HEK293 (cell line): Measurements from ENCODE around the gene RNF151.

Experiments
- KLF8 ChIP-seq: fragments of 450-650 bp; formaldehyde crosslinking; IDR thresholded peaks from 2 replicates; pipeline ENCODE4 v1.5.1; 2016; ENCODE audit warnings: missing biosample characterization, missing genetic modification characterization
- SCRT1 ChIP-seq: fragments of 450-650 bp; formaldehyde crosslinking; IDR thresholded peaks from 2 replicates; pipeline ENCODE4 v1.5.1; 2016; ENCODE audit warnings: missing biosample characterization, missing genetic modification characterization, borderline replicate concordance
- SETDB1 ChIP-seq: IDR thresholded peaks from one replicate; pipeline ENCODE4 v1.6.1; 2017; ENCODE audit warnings: mild to moderate bottlenecking, low read length, moderate library complexity, mixed read lengths; ENCODE audit not compliant: insufficient read length
- ZBTB1 ChIP-seq: fragments of 450-650 bp; formaldehyde crosslinking; IDR thresholded peaks from 2 replicates; pipeline ENCODE4 v1.5.1; 2016; ENCODE audit warnings: missing biosample characterization, missing genetic modification characterization
- ZFP3 ChIP-seq: fragments of 450-650 bp; formaldehyde crosslinking; IDR thresholded peaks from 2 replicates; pipeline ENCODE4 v1.5.1; 2016; ENCODE audit warnings: low read depth, missing biosample characterization, missing genetic modification characterization
- ZNF112 ChIP-seq: fragments of 450-650 bp; formaldehyde crosslinking; IDR thresholded peaks from 2 replicates; pipeline ENCODE4 v1.5.0; 2017; ENCODE audit warnings: missing biosample characterization, missing genetic modification characterization
- ZNF121 ChIP-seq: fragments of 450-650 bp; formaldehyde crosslinking; IDR thresholded peaks from 2 replicates; pipeline ENCODE4 v1.5.1; 2016; ENCODE audit warnings: missing biosample characterization, missing genetic modification characterization
- ZNF16 ChIP-seq: fragments of 450-650 bp; formaldehyde crosslinking; IDR thresholded peaks from 2 replicates; pipeline ENCODE4 v1.5.1; 2016; ENCODE audit warnings: low read depth, missing biosample characterization, missing genetic modification characterization
- ZNF335 ChIP-seq: fragments of 450-650 bp; formaldehyde crosslinking; conservative IDR thresholded peaks from 2 replicates; pipeline ENCODE4 v1.5.1; 2016; ENCODE audit warnings: missing biosample characterization, missing genetic modification characterization
- ZNF391 ChIP-seq: fragments of 450-650 bp; formaldehyde crosslinking; IDR thresholded peaks from 2 replicates; pipeline ENCODE4 v1.5.1; 2016; ENCODE audit warnings: low read depth, missing biosample characterization, missing genetic modification characterization, borderline replicate concordance
- ZNF48 ChIP-seq: fragments of 450-650 bp; formaldehyde crosslinking; IDR thresholded peaks from 2 replicates; pipeline ENCODE4 v1.5.1; 2016; ENCODE audit warnings: missing biosample characterization, missing genetic modification characterization
- ZNF501 ChIP-seq: fragments of 450-650 bp; formaldehyde crosslinking; IDR thresholded peaks from 2 replicates; pipeline ENCODE4 v1.5.1; 2016; ENCODE audit warnings: missing biosample characterization, missing genetic modification characterization
- ZNF544 ChIP-seq: fragments of 450-650 bp; formaldehyde crosslinking; IDR thresholded peaks from 2 replicates; pipeline ENCODE4 v1.5.0; 2017; ENCODE audit warnings: missing biosample characterization, missing genetic modification characterization
- ZNF548 ChIP-seq: fragments of 450-650 bp; formaldehyde crosslinking; IDR thresholded peaks from 2 replicates; pipeline ENCODE4 v1.5.1; 2016; ENCODE audit warnings: missing biosample characterization, missing genetic modification characterization
- ZNF555 ChIP-seq: fragments of 450-650 bp; formaldehyde crosslinking; conservative IDR thresholded peaks from 2 replicates; pipeline ENCODE4 v1.5.1; 2017; ENCODE audit warnings: missing biosample characterization, mild to moderate bottlenecking, missing genetic modification characterization, inconsistent platforms
- ZNF558 ChIP-seq: fragments of 450-650 bp; formaldehyde crosslinking; IDR thresholded peaks from 2 replicates; pipeline ENCODE4 v1.5.1; 2016; ENCODE audit warnings: missing biosample characterization, missing genetic modification characterization
- ZNF561 ChIP-seq: fragments of 450-650 bp; IDR thresholded peaks from 2 replicates; pipeline ENCODE4 v1.5.1; 2018; ENCODE audit warnings: missing biosample characterization, missing genetic modification characterization, borderline replicate concordance
- ZNF596 ChIP-seq: fragments of 450-650 bp; IDR thresholded peaks from 2 replicates; pipeline ENCODE4 v1.5.0; 2018; ENCODE audit warnings: missing biosample characterization, mild to moderate bottlenecking, missing genetic modification characterization, moderate library complexity
- ZNF660 ChIP-seq: fragments of 450-650 bp; IDR thresholded peaks from 2 replicates; pipeline ENCODE4 v1.5.1; 2018; ENCODE audit warnings: missing biosample characterization, mild to moderate bottlenecking, missing genetic modification characterization
- ZNF830 ChIP-seq: fragments of 450-650 bp; IDR thresholded peaks from 2 replicates; pipeline ENCODE4 v1.5.0; 2018; ENCODE audit warnings: missing biosample characterization, missing genetic modification characterization, low read depth, mild to moderate bottlenecking, moderate library complexity
- TF ChIP-seq, protein P1 (sequence below): fragments of 450-650 bp; formaldehyde crosslinking; IDR thresholded peaks from 2 replicates; pipeline ENCODE4 v1.5.1; 2017; ENCODE audit warnings: missing biosample characterization, missing genetic modification characterization
- TF ChIP-seq, protein P2 (sequence below): fragments of 450-650 bp; formaldehyde crosslinking; IDR thresholded peaks from 2 replicates; pipeline ENCODE4 v1.5.1; 2016; ENCODE audit warnings: missing biosample characterization, missing genetic modification characterization, low read depth
- TF ChIP-seq, protein P3 (sequence below): fragments of 450-650 bp; formaldehyde crosslinking; IDR thresholded peaks from 2 replicates; pipeline ENCODE4 v1.5.1; 2016; ENCODE audit warnings: missing biosample characterization, missing genetic modification characterization
- TF ChIP-seq, protein P4 (sequence below): fragments of 450-650 bp; formaldehyde crosslinking; IDR thresholded peaks from 2 replicates; pipeline ENCODE4 v1.5.1; 2017; ENCODE audit warnings: missing biosample characterization, missing genetic modification characterization
- TF ChIP-seq, protein P5 (sequence below): fragments of 450-650 bp; formaldehyde crosslinking; optimal IDR thresholded peaks from 2 replicates; pipeline ENCODE3; 2016; ENCODE audit warnings: missing biosample characterization, mild to moderate bottlenecking, missing genetic modification characterization
- TF ChIP-seq, protein P6 (sequence below): fragments of 450-650 bp; formaldehyde crosslinking; IDR thresholded peaks from 2 replicates; pipeline ENCODE4 v1.5.1; 2016; ENCODE audit warnings: missing biosample characterization, missing genetic modification characterization
- TF ChIP-seq, protein P7 (sequence below): fragments of 450-650 bp; formaldehyde crosslinking; IDR thresholded peaks from 2 replicates; pipeline ENCODE4 v1.5.1; 2016; ENCODE audit warnings: missing biosample characterization, missing genetic modification characterization
- TF ChIP-seq, protein P8 (sequence below): fragments of 450-650 bp; formaldehyde crosslinking; IDR thresholded peaks from 2 replicates; pipeline ENCODE4 v1.5.1; 2016; ENCODE audit warnings: missing biosample characterization, missing genetic modification characterization

Gene RNF151

DNA sequence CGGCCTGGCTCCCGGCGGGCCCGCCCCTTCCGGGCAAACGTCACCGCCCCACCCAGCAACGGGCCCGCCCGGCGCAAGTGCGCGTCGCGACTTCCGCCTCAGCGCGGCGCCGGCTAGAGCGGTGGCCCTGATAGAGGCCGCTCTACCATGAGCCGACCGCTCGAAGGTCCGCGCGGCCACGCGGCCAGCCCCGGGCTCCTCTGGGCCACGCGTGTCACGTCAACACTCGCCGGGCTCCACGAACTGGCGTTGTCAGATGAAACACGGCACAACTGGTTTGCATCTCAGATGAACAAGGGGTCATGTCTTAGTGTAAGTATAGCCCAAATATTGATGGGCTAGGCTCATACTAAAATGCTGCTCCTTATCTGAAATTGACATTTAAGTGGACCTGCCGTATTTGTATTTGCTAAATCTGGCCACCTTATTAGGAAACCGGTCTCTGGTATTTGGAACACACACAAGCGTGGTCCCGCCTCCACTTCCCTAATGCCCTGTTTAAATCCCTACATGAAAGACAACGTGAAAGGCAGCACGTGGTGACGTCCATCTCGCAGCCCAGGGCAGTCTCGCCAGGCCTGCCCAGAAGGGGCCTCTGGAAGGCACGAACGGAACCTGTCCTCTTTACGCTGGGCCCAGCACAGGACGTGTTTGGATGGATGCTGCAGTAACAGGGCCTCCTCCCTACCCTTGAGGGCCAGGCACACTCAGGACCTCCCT is 43.3 kb downstream of the RNF151 start, which contains the start of gene ZNF598 (continued):
- TF ChIP-seq, protein P1, sequence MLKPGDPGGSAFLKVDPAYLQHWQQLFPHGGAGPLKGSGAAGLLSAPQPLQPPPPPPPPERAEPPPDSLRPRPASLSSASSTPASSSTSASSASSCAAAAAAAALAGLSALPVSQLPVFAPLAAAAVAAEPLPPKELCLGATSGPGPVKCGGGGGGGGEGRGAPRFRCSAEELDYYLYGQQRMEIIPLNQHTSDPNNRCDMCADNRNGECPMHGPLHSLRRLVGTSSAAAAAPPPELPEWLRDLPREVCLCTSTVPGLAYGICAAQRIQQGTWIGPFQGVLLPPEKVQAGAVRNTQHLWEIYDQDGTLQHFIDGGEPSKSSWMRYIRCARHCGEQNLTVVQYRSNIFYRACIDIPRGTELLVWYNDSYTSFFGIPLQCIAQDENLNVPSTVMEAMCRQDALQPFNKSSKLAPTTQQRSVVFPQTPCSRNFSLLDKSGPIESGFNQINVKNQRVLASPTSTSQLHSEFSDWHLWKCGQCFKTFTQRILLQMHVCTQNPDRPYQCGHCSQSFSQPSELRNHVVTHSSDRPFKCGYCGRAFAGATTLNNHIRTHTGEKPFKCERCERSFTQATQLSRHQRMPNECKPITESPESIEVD (tag by site-specific recombination): no peak
- TF ChIP-seq, protein P2, sequence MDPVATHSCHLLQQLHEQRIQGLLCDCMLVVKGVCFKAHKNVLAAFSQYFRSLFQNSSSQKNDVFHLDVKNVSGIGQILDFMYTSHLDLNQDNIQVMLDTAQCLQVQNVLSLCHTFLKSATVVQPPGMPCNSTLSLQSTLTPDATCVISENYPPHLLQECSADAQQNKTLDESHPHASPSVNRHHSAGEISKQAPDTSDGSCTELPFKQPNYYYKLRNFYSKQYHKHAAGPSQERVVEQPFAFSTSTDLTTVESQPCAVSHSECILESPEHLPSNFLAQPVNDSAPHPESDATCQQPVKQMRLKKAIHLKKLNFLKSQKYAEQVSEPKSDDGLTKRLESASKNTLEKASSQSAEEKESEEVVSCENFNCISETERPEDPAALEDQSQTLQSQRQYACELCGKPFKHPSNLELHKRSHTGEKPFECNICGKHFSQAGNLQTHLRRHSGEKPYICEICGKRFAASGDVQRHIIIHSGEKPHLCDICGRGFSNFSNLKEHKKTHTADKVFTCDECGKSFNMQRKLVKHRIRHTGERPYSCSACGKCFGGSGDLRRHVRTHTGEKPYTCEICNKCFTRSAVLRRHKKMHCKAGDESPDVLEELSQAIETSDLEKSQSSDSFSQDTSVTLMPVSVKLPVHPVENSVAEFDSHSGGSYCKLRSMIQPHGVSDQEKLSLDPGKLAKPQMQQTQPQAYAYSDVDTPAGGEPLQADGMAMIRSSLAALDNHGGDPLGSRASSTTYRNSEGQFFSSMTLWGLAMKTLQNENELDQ (tag by site-specific recombination): no peak
- TF ChIP-seq ZNF558 (tag by site-specific recombination) (no peak), ZNF555 (tag by site-specific recombination) (no peak), SCRT1 (tag by site-specific recombination) (no peak), ZNF548 (tag by site-specific recombination) (no peak), ZNF112 (tag by site-specific recombination) (no peak), ZNF121 (tag by site-specific recombination) (no peak), SETDB1 (no peak), ZNF561 (tag by site-specific recombination) (no peak; the same call in 1 of the 2 replicates), KLF8 (peak; percentile 78), ZNF830 (no peak), ZNF48 (tag by site-specific recombination) (no peak), ZNF16 (no peak), ZNF596 (no peak), ZBTB1 (tag by site-specific recombination) (no peak), ZNF391 (peak; percentile 69; the same call in 1 of the 2 replicates), ZFP3 (tag by site-specific recombination) (no peak), ZNF501 (tag by site-specific recombination) (peak; percentile 61; the same call in 1 of the 2 replicates), ZNF335 (tag by site-specific recombination) (peak; percentile 90), ZNF660 (peak; percentile 66), ZNF544 (tag by site-specific recombination) (no peak)
- TF ChIP-seq, protein P3, sequence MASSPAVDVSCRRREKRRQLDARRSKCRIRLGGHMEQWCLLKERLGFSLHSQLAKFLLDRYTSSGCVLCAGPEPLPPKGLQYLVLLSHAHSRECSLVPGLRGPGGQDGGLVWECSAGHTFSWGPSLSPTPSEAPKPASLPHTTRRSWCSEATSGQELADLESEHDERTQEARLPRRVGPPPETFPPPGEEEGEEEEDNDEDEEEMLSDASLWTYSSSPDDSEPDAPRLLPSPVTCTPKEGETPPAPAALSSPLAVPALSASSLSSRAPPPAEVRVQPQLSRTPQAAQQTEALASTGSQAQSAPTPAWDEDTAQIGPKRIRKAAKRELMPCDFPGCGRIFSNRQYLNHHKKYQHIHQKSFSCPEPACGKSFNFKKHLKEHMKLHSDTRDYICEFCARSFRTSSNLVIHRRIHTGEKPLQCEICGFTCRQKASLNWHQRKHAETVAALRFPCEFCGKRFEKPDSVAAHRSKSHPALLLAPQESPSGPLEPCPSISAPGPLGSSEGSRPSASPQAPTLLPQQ (tag by site-specific recombination): peak; percentile 78
- TF ChIP-seq, protein P4, sequence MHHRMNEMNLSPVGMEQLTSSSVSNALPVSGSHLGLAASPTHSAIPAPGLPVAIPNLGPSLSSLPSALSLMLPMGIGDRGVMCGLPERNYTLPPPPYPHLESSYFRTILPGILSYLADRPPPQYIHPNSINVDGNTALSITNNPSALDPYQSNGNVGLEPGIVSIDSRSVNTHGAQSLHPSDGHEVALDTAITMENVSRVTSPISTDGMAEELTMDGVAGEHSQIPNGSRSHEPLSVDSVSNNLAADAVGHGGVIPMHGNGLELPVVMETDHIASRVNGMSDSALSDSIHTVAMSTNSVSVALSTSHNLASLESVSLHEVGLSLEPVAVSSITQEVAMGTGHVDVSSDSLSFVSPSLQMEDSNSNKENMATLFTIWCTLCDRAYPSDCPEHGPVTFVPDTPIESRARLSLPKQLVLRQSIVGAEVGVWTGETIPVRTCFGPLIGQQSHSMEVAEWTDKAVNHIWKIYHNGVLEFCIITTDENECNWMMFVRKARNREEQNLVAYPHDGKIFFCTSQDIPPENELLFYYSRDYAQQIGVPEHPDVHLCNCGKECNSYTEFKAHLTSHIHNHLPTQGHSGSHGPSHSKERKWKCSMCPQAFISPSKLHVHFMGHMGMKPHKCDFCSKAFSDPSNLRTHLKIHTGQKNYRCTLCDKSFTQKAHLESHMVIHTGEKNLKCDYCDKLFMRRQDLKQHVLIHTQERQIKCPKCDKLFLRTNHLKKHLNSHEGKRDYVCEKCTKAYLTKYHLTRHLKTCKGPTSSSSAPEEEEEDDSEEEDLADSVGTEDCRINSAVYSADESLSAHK (tag by site-specific recombination): no peak
- TF ChIP-seq, protein P5, sequence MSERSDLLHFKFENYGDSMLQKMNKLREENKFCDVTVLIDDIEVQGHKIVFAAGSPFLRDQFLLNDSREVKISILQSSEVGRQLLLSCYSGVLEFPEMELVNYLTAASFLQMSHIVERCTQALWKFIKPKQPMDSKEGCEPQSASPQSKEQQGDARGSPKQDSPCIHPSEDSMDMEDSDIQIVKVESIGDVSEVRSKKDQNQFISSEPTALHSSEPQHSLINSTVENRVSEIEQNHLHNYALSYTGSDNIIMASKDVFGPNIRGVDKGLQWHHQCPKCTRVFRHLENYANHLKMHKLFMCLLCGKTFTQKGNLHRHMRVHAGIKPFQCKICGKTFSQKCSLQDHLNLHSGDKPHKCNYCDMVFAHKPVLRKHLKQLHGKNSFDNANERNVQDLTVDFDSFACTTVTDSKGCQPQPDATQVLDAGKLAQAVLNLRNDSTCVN: peak; percentile 85
- TF ChIP-seq, protein P6, sequence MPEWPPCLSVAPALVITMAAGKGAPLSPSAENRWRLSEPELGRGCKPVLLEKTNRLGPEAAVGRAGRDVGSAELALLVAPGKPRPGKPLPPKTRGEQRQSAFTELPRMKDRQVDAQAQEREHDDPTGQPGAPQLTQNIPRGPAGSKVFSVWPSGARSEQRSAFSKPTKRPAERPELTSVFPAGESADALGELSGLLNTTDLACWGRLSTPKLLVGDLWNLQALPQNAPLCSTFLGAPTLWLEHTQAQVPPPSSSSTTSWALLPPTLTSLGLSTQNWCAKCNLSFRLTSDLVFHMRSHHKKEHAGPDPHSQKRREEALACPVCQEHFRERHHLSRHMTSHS: no peak
- TF ChIP-seq, protein P7, sequence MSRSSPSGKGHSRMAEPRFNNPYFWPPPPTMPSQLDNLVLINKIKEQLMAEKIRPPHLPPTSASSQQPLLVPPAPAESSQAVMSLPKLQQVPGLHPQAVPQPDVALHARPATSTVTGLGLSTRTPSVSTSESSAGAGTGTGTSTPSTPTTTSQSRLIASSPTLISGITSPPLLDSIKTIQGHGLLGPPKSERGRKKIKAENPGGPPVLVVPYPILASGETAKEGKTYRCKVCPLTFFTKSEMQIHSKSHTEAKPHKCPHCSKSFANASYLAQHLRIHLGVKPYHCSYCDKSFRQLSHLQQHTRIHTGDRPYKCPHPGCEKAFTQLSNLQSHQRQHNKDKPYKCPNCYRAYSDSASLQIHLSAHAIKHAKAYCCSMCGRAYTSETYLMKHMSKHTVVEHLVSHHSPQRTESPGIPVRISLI (tag by site-specific recombination): no peak
- TF ChIP-seq, protein P8, sequence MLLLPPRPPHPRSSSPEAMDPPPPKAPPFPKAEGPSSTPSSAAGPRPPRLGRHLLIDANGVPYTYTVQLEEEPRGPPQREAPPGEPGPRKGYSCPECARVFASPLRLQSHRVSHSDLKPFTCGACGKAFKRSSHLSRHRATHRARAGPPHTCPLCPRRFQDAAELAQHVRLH (tag by site-specific recombination): peak; percentile 76; the same call in 1 of the 2 replicates
